ENCODE data around the gene ITGB2.

GRCh38 chr21:44887807-44888580 lies 32.7 kb downstream of the ITGB2 start:
- no peak for TF ChIP-seq CTCF (IDR thresholded peaks at IDR 0.05)
- TF ChIP-seq POLR2A (IDR thresholded peaks at IDR 0.05), result no peak
